HG03571 (cell line): ENCODE measurements around the gene RPS16.

Experiments used
- ATAC-seq: cut with Tn5 transposase; IDR thresholded peaks from one replicate; pipeline ENCODE4 v1.9.1; 2021; ENCODE audit not compliant: unreplicated experiment

The RPS16 gene

DNA sequence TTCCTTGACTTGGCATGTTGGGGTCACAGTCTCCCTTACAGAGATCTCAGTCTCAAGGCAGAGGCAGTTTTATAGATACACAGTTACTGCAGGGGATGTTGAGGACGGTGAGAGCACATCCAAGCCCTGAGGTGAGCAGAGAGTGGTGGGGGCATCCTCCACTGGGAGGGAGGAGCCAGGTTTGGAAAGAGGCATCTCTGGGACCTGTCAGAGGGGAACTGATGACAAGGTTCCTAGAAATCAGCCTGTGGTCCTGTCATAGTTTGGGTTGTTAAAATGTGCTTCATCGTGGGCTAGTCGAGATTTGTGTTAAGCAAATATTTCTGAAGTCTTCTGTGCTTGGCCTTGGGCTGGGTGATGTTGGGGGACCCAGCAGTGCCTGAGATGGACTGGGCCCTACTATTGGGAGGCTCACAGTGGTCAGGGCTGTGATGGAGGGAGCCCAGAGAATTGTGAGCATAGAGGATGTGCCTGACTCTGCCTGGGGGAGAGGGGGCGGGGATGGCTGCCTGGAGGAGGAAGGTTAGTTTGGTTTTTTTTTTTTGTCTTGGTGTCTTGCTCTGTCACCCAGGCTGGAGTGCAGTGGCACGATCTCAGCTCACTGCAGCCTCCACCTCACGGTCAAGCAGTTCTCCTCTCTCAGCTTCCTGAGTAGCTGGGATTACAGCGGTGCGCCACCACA, 13.5 kb upstream of the RPS16 start:
- ATAC-seq = no peak

DNA sequence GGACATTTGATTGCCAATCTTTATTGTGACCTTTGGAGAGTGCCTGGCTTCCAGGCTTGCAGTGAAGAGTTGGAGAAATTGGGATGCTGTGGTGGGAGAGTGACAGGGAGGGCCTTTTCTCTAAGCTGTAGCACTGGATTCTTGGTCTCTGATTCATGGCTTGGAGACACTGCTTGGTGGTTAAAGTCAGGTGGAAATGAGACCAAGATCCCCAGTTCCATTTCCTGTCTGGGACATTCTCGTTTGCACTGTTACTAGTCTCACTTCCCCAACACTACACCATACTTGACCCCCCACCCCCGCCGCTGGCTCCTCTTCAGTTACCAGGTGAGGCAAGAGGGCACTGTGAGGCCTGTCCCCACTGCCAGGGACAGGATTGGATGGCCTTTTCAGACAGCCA, 12.5 kb upstream of the RPS16 start:
- ATAC-seq = no peak

GRCh38 chr19:39446365-39447084, 10.8 kb upstream of the RPS16 start:
- no peak for ATAC-seq

GRCh38 chr19:39445196-39446111, 9.7 kb upstream of the RPS16 start, which contains the start of gene SUPT5H:
Gene SUPT5H (plus strand): TSS chr19:39445582. CDS start chr19:39445891, 309 bp downstream.
- peak; percentile 67 for ATAC-seq

- no peak for ATAC-seq
Measured at GRCh38 chr19:39444598-39445195, 8.9 kb upstream of the RPS16 start.

DNA sequence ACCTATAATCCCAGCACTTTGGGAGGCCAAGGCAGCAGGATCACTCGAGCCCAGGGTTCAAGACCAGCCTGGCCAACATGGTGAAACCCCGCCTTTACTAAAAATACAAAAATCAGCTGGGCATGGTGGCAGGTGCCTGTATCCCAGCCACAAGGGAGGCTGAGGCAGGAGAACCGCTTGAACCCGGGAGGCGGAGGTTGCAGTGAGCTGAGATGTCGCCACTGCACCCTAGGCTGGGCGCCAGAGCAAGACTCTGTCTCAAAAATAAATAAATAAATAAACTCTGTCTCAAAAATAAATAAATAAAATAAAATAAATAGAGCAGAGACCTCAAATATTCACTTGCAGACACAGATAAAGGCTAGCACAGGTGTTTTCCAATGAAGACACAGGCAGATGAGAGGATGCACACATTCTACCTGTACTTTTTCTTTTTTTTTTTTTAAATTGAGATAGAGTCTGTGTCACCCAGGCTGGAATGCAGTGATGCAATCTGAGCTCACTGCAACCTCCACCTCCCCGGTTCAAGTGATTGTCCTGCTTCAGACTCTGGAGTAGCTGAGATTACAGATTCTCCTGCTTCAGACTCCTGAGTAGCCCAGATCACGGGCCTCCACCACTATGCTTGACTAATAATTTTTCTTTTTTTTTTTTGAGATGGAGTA, 2.7 kb upstream of the RPS16 start:
- ATAC-seq = no peak

- no peak for ATAC-seq
Measured at GRCh38 chr19:39436350-39436716, 584 bp upstream of the RPS16 start.

DNA sequence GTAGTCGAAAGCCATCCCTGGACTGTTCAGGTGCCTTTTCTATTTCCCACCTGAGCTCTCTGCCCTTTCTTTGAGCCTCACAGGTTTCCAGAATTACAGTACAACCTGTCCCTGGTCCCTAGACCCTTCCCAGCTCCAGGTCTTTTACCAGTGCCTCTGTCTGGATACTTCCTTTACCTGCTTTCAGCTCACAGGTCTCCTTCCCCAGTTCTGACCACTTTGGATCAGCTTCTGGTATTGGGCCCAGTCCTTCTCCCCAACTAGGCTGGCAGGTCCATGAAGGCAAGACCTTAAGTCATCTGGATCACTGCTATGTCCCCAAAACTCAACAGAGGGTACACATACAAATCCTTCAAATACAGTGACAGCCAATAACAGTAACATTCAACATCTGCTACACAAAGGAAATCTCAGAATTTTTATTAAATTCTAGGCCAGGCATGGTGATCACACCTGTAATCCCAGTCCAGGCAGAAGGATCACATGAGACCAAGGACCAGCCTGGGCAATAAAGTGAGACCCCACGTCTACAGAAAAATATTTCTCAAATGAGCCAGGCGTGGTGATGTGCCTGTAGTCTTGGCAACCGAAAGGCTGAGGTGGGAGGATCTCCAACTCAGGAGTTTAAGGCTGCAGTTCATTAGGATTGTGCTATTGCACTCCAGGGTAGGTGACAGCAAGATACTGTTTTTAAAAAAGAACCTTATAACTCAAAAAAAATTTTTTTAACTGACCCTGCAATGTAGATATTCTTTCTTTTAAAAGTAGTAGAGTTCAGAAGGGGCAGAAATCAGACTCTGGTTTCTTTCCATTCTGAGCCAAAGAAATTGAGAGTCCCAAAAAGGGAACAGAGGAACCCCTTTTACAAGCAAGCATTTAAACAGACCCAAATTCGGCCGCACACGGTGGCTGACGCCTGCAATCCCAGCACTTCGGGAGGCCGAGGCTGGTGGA, 1.3 kb downstream of the RPS16 start:
- no peak for ATAC-seq

DNA sequence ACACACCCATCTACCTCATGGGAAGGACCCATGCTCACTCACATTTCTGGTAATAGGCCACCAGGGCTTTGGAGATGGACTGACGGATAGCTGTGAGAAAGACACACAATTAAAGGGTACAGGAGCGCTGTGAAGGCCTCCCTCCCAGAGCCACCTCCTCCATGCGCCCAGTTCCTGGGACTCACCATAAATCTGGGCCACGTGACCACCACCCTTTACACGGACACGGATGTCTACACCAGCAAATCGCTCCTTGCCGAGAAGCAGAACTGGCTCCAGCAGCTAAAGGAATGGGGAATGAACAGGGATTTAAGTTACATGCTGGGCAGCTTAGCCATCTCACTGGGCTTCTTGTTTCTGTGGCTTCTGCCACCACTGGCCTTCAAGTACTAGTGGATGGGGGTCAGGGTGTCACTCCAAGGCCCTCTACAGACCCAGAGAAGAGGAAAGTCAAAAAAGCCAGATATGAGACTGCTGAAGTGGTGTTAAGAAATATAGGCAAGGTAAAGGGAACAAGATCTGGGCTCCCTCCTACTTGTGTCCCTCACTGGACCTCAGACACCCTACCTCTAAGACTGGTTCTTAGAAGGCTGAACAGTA, 2.2 kb downstream of the RPS16 start:
- no peak for ATAC-seq

DNA sequence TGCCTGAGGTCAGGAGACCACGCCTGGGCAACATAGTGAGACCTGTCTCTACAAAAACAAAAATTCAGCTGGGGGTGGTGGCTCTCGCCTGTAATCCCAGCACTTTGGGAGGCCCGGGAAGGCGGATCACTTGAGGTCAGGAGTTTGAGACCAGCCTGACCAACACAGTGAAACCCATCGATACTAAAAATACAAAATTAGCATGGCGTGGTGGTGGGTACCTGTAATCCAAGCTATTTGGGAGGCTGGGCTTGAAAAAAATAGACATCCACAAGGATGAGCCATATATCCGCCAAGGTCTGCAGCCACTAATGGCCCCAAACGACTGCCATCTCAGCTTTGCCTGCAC, 3.1 kb downstream of the RPS16 start:
- ATAC-seq = no peak

DNA sequence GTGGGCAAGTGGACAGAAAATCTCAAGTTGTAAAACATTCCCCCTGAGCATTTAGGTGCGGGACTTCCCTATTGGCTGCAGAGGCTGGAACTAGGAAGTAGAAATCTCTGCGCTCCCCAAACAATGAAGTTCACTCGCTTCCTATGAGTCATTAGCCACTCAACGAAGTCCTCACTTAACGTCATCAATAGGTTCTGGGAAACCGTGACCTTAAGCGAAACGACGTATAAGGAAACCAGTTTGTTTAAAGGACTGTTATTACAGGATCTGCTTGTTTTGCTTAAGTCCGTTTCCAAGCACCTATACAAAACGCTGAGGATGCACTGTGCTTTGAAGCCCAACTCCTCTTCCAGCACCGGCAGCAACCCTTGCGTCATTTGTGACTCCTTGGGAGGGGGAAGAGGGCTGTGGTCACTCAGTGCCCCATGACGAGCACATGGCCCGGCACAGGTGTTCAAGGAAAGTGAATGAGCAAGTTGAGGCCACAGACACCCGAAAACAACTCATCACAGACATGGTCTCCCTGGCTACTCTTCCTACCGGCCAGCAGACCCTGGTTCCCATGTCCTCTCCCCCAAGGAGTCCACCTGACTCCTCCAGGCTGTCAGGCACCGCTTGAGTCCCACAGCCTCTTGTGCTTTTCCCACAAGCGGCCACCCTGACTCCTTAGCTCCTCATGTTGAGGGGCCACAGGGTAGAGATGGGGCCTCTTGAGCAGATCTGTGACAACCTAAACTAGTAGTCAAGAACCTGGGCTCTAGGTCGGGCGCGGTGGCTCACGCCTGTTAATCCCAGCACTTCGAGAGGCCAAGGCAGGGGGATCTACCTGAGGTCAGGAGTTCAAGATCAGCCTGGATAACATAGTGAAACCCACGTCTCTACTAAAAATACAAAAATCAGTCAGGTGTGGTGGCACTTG, 4.8 kb downstream of the RPS16 start:
- peak; percentile 50 for ATAC-seq

DNA sequence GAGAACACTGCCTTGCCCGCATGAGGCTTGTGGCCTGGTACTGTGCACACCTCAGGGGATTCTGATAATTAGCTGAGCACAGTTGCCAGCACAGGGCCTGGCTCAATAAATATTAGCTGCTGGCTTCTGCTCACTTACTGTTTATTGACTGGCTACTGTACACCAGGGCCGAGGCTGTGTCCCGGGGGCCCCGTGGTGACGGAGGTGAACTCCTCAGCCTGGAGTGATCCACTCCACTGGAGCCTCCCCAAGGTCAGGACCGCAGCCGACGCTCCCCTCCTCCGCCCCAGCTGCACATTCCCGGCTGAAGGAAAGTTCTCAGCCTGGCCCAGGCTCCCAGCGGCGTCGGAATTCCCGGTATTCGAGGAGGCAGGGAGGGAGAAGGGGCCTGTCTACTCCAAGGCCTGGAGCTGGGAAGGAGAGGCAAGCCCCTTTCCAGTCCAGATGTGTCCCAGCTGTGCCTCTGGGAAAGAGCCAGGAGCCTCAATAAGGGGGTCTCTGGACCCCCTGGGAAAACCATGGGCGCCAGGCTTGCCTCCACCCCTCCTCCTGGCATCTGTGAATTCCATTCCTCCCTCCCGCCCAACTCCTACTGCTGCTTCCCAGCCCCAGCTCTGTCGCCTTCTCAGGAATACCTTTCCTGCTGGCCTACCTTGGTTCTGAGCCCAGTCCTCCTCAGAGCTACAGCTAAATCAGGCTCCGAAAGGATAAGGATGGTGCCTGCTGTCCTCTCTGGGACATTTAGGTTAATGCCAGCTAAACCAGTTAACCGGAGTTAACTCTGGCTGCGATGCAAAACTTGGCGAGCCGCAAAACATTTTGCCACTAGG, 7.3 kb downstream of the RPS16 start:
- ATAC-seq = no peak

GRCh38 chr19:39427707-39428106, 8.0 kb downstream of the RPS16 start:
- no peak for ATAC-seq

DNA sequence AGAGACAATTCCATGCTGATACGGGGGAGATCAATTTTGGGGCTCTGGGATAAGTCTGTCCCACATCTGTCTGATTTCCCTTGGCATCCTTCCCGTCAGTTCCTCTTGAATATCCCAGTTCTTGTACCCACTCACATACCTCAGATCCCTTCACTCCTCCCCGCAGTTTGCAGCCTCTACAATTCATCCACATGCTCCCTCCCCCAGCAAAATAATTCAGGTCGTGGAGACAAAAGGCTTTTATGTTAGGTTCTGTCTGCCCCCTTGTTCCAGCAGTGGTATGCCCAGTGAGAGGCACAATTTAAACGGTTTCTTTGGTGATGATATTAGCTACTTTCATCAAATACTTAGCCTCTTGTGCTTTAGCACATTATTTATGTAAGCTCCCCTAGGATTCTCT, 9.6 kb downstream of the RPS16 start:
- no peak for ATAC-seq

GRCh38 chr19:39425744-39426143, 10.0 kb downstream of the RPS16 start:
- ATAC-seq = no peak

DNA sequence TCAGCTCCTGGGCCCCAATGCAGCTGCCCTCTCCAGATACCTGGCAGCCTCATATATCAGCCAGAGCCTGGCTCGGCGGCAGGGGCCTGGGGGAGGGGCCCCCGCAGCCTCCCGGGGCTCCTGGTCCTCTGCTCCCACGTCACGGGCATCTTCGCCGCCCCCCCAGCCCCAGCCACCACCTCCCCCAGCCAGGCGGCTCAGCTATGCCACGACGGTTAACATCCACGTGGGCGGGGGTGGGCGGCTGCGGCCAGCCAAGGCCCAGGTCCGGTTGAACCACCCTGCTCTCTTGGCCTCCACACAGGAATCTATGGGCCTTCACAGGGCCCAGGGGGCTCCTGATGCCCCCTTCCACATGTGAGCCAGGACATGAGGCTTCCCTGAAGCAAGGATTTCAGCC, 10.8 kb downstream of the RPS16 start:
- ATAC-seq = no peak
